HG03135 (cell line): ENCODE measurements around the gene RRP1.
"Not testable (repeated sequence)": the region's sequence is repeated elsewhere in the genome, so short reads cannot be mapped to it uniquely, and the experiment has no call there.

ENCODE experiments used
- ATAC-seq: cut with Tn5 transposase; IDR thresholded peaks from one replicate; pipeline ENCODE4 v1.9.1; 2021; ENCODE audit warnings: mild to moderate bottlenecking, moderate library complexity; ENCODE audit not compliant: unreplicated experiment

Gene RRP1

DNA sequence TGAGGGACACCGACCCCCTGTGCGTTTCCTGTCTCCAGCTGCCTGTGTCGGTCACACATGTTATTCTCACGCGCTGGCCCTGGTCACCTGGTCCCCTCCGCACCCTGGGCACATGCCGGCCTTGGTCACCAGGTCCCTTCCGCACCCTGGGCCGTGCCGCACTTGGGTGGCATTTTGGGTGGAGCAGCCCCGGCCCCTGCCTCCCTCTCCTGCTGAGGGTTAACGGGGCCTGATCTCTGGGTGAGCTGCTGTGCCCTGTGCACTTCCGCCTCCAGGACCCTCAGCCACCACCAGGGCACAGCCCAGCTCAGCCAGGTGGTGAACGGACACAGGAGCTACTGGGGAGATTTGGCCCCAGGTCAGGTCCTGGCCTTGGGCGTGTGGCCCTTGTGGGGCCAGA, 26.6 kb downstream of the RRP1 start:
- no peak for ATAC-seq

GRCh38 chr21:43816611-43817071, 27.3 kb downstream of the RRP1 start:
- ATAC-seq = no peak

GRCh38 chr21:43817157-43818086, 28.0 kb downstream of the RRP1 start:
- no peak for ATAC-seq

GRCh38 chr21:43818685-43819084, 29.3 kb downstream of the RRP1 start:
- ATAC-seq = no peak

DNA sequence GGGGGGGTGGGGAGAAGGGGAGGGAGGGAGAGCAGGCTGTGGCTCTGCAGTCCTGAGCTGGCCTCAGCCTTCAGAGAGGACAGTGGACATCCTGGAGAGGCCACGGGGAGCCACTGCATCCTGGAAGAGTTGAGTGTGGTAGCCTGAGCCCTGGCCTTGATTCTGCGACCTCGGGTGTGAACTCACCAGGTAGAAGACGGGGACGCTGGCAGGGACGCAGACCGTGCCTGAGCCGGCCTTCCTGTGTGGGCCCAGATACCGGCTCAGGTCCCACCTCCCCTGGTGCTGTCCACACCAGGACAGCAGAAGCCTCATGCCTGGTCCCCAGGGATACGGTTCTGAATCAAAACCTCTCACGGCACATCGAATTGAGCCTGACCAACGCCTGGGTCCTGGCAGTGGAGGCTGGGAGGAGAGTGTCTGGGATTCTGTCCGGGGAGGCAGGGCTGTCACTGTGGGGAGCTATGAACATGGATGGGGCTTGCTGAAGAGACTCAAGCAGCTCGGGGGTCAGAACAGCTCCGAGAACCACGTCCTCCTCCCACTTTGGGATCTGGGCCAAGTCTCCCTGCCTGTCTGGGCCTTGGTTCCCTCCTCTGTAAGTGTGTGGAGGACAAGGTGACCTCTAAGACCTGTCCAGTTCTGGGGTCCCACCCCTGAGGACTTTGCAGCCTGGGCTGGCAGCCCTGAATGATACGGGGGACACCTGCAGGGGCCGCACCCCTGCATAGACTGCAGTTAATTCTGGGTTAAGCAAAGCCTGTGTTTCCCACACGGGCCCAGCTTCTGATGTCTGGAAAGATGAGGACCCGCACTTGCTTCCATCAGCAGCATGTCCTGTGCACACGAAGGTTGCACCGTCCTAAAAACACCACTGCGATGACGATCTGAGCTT, 30.4 kb downstream of the RRP1 start:
- no peak for ATAC-seq

DNA sequence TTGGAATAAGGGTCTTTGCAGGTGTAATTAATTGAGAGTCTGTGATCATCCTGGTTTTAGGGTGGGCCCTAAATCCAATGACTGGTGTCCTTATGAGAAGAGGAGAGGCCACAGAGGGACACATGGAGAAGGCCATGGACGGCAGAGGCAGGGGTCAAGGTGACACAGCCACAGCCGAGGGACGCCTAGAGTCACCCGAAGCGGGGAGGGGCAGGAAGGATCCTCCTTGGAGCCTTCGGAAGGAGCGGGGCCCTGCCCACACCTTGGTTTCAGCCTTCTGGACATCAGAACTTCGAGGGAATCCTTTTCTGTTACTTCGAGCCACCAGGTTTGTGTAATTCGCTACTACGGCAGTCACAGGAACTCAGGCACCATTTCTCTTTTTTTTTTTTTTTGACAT, 31.1 kb downstream of the RRP1 start:
- ATAC-seq = no peak

- ATAC-seq = not testable (repeated sequence)
Measured at GRCh38 chr21:43822166-43822565, 32.8 kb downstream of the RRP1 start.

- ATAC-seq = not testable (repeated sequence)
Measured at GRCh38 chr21:43822741-43823140, 33.4 kb downstream of the RRP1 start.

DNA sequence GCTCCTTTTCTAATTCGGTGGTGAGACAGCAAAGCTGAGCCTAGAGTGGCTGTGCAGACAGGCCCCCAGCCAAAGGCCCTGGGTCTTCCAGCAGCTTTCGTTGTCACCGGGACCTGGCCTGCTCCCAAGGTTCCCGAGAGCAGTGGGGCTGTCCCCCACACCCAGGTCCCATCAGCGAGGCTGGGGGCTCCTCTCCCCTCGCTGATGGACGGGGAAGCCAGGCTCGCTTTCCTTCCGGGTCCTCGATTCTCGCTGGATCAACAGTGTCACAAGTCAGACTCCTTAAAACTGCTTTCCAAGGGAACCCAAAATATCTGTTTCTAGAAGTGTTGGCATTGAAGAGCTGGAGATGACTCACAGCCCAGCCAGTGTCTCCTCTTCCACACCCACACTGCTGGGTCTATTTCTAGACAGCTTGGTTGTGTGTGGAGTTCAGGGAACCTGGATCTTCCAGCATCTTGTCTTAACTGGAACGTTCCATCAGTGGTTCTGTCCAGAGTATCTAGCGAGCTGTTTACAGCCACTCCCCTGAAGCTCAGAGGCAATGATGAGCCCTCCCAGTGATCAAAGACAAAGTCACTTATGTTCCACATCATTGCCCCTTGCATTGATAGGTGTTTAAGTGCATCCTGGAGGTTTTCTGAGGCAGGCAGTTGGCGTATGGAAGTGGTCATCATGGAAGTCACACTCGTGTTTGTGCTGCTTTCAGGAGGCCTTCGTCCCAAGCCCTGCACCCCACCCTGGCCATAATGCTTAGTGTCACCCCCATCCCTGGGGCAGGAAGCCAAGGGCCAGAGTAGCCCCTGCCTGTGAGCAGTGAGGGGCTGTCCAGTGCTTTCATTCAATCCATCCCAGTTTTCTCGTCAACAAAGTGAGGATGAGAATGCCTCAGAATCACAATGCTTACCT, 35.2 kb downstream of the RRP1 start:
- no peak for ATAC-seq

DNA sequence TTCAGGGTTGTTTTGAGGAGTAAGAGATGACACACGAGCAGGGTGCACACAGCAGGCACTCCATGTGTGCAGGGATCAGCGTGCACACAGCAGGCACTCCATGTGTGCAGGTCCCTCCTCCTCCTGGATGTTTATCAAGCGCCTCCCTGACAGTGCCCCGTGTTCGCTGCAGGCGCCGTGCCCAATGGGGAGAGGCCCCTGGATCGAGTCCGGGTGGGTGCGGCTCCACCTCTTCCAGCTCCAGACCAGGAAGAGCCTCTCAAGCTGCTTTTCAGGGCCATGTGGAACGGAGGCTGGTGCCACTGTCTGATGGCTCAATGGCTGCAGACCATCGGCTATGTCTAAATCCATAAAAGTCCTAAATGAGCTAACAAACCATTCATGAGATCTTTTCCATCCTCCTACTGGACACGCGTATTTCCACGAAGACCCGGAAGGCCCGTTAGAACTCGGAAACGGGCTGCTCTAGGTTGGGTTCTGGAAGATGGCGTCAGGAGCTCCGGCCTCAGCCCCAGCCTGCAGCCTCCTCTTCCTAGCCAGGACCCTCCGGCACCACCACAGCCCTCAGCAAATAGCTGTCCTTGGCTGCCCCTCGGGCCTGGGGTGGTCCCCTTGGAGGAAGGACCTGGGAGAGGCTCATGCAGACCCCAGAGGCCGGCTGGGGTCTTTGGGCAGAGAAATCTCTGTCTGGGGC, 36.0 kb downstream of the RRP1 start:
- ATAC-seq = no peak

GRCh38 chr21:43825936-43826622, 36.7 kb downstream of the RRP1 start:
- ATAC-seq = no peak

- ATAC-seq = no peak
Measured at GRCh38 chr21:43826623-43826974, 37.2 kb downstream of the RRP1 start.

DNA sequence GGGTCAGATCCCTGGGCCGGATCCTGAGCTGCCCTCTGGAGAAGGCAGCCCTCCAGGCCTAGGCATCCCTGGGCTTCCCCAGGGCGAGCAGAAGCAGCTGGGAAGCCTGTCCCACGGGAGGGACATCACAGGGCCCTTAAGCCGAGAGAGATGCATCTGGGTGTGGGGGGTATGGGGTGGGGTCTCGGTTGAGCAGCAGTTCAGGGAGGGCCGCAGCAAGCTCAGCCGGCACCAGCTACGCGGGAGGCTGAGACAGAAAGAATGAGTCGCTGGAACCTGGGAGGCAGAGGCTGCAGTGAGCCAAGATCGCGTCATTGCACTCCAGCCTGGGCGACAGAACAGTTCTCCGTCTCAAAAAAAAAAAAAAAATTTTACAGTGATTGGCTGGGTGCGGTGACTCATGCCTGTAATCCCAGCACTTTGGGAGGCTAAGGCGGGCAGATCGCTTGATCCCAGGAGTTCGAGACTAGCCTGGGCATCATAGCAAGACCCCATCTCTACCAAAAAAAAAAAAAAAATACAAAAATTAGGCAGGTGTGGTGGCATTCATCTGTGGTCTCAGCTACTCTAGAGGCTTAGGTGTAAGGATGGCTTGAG, 37.7 kb downstream of the RRP1 start:
- no peak for ATAC-seq

- no peak for ATAC-seq
Measured at GRCh38 chr21:43829161-43829560, 39.8 kb downstream of the RRP1 start.

DNA sequence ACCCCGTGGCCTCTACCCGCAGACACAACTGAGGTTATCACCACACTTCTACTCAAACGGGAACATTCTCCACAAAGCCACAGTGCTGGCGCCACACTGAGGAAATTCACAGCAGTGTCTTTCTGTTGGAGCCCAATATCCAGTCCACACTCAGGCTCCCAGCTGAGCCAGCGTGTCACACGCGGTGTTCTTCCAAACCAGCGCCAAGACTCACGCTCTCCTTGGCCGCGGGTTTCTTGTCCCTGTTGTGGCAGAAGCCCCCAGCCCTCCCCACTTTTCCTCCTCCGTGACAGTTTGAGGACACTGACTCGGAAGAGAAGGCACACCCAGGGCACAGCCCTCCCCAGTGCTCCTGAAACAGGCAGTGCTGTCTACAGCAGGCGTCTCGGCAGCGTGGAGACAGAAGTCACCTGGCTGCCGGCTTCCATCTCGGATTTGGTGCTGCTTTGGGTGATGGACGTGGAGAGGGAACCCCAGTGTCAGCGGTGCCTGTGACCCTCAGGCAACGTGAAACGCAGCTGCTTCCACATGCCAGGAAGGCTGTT, 40.3 kb downstream of the RRP1 start:
- ATAC-seq = no peak

DNA sequence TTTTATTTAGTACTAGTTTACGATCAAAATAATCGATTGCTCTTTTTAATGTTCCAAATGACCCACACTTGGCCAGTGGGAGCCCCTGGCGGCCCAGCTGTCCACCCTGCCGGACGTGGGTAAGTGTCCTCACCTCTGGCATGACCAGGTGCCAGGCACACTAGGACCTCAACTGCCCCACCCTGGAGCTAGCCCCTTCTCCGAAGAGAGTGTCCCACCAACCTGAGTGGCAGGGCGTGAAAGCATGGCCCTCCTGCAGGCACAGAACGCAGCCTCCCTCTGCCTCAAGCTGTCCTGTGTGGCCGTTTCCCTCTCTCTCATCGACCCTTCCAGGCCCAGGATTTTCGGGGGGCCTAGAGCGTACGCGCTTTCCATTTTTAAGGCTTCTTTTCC, 42.8 kb downstream of the RRP1 start:
- ATAC-seq = no peak

DNA sequence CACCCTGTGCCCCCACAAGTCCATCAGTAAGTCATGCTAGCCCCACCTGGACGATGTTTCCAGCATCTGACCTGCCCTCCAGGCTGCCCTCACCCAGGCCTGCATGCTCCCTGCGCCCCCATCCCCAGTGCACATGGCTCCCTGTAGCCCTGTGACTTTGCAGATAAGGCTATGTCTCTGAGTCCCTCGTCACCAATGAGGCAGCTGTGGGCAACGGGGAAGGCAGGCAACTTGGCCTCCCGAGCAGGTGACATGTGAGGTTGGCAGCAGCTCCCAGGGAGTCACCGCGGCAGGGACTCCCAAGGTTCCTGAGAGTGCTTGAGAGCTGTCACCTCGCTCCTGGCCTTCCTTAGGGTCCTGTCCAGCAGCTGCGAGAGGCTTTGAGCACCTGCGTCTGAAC, 43.3 kb downstream of the RRP1 start:
- no peak for ATAC-seq

- no peak for ATAC-seq
Measured at GRCh38 chr21:43834146-43834905, 44.9 kb downstream of the RRP1 start.
